ENCODE data around the gene GRM8.

GRM8 gene

GRCh38 chr7:126805351-126805750, 447.4 kb downstream of the GRM8 start:
- Histone ChIP-seq H3K36me3 (ENCODE audit: control insufficient read depth in 1 of 2, insufficient read depth in 2 of 2, low read length in 2 of 2) (no peaks in the 10 kb centered on the region), H3K4me3 (ENCODE audit: low read depth in 1 of 2, low read length in 2 of 2) (no peak overlapping the region), H3K4me1 (ENCODE audit: control insufficient read depth in 1 of 2, insufficient read depth in 2 of 2, low read length in 2 of 2) (no peaks in the 10 kb centered on the region), H3K9me3 (ENCODE audit: control insufficient read depth in 1 of 2, low read length in 2 of 2) (no peaks in the 10 kb centered on the region), H3K27me3 (ENCODE audit: control insufficient read depth in 1 of 2, insufficient read depth in 2 of 2, low read length in 2 of 2) (no peaks in the 10 kb centered on the region), H3K27ac (ENCODE audit: low read depth, low read length) (no peak overlapping the region), H3K9ac (ENCODE audit: low read depth in 1 of 2, low read length in 2 of 2) (no peak overlapping the region)

GRCh38 chr7:126804604-126805003, 448.1 kb downstream of the GRM8 start:
- Histone ChIP-seq H3K4me3 (ENCODE audit: low read depth in 1 of 2, low read length in 2 of 2) (no peak overlapping the region), H3K9ac (ENCODE audit: low read depth in 1 of 2, low read length in 2 of 2) (no peak overlapping the region), H3K27me3 (ENCODE audit: control insufficient read depth in 1 of 2, insufficient read depth in 2 of 2, low read length in 2 of 2) (no peaks in the 10 kb centered on the region), H3K9me3 (ENCODE audit: control insufficient read depth in 1 of 2, low read length in 2 of 2) (no peaks in the 10 kb centered on the region), H3K36me3 (ENCODE audit: control insufficient read depth in 1 of 2, insufficient read depth in 2 of 2, low read length in 2 of 2) (no peaks in the 10 kb centered on the region), H3K4me1 (ENCODE audit: control insufficient read depth in 1 of 2, insufficient read depth in 2 of 2, low read length in 2 of 2) (no peaks in the 10 kb centered on the region), H3K27ac (ENCODE audit: low read depth, low read length) (no peak overlapping the region)

GRCh38 chr7:126803990-126804389, 448.8 kb downstream of the GRM8 start:
- H3K4me1 ChIP-seq (ENCODE audit: control insufficient read depth in 1 of 2, insufficient read depth in 2 of 2, low read length in 2 of 2), result no peaks in the 10 kb centered on the region
- H3K9me3 ChIP-seq (ENCODE audit: control insufficient read depth in 1 of 2, low read length in 2 of 2), result no peaks in the 10 kb centered on the region
- no peaks in the 10 kb centered on the region for H3K36me3 ChIP-seq (ENCODE audit: control insufficient read depth in 1 of 2, insufficient read depth in 2 of 2, low read length in 2 of 2)
- no peak overlapping the region for H3K27ac ChIP-seq (ENCODE audit: low read depth, low read length)
- H3K27me3 ChIP-seq (ENCODE audit: control insufficient read depth in 1 of 2, insufficient read depth in 2 of 2, low read length in 2 of 2), result no peaks in the 10 kb centered on the region
- H3K9ac ChIP-seq (ENCODE audit: low read depth in 1 of 2, low read length in 2 of 2), result no peak overlapping the region
- H3K4me3 ChIP-seq (ENCODE audit: low read depth in 1 of 2, low read length in 2 of 2), result no peak overlapping the region

- H3K36me3 ChIP-seq (ENCODE audit: control insufficient read depth in 1 of 2, insufficient read depth in 2 of 2, low read length in 2 of 2), result no peaks in the 10 kb centered on the region
- H3K27ac ChIP-seq (ENCODE audit: low read depth, low read length), result no peak overlapping the region
- H3K27me3 ChIP-seq (ENCODE audit: control insufficient read depth in 1 of 2, insufficient read depth in 2 of 2, low read length in 2 of 2), result no peaks in the 10 kb centered on the region
- H3K4me3 ChIP-seq (ENCODE audit: low read depth in 1 of 2, low read length in 2 of 2), result no peak overlapping the region
- no peaks in the 10 kb centered on the region for H3K4me1 ChIP-seq (ENCODE audit: control insufficient read depth in 1 of 2, insufficient read depth in 2 of 2, low read length in 2 of 2)
- H3K9me3 ChIP-seq (ENCODE audit: control insufficient read depth in 1 of 2, low read length in 2 of 2), result no peaks in the 10 kb centered on the region
- H3K9ac ChIP-seq (ENCODE audit: low read depth in 1 of 2, low read length in 2 of 2), result no peak overlapping the region
Observed at GRCh38 chr7:126803060-126803665, 449.6 kb downstream of the GRM8 start.

GRCh38 chr7:126801733-126802132, 451.0 kb downstream of the GRM8 start:
- Histone ChIP-seq H3K36me3 (ENCODE audit: control insufficient read depth in 1 of 2, insufficient read depth in 2 of 2, low read length in 2 of 2) (no peaks in the 10 kb centered on the region), H3K9me3 (ENCODE audit: control insufficient read depth in 1 of 2, low read length in 2 of 2) (no peaks in the 10 kb centered on the region), H3K27me3 (ENCODE audit: control insufficient read depth in 1 of 2, insufficient read depth in 2 of 2, low read length in 2 of 2) (no peaks in the 10 kb centered on the region), H3K4me1 (ENCODE audit: control insufficient read depth in 1 of 2, insufficient read depth in 2 of 2, low read length in 2 of 2) (no peaks in the 10 kb centered on the region), H3K27ac (ENCODE audit: low read depth, low read length) (no peak overlapping the region), H3K4me3 (ENCODE audit: low read depth in 1 of 2, low read length in 2 of 2) (no peak overlapping the region), H3K9ac (ENCODE audit: low read depth in 1 of 2, low read length in 2 of 2) (no peak overlapping the region)

- no peaks in the 10 kb centered on the region for H3K4me1 ChIP-seq (ENCODE audit: control insufficient read depth in 1 of 2, insufficient read depth in 2 of 2, low read length in 2 of 2)
- H3K9ac ChIP-seq (ENCODE audit: low read depth in 1 of 2, low read length in 2 of 2), result no peak overlapping the region
- no peak overlapping the region for H3K4me3 ChIP-seq (ENCODE audit: low read depth in 1 of 2, low read length in 2 of 2)
- no peaks in the 10 kb centered on the region for H3K27me3 ChIP-seq (ENCODE audit: control insufficient read depth in 1 of 2, insufficient read depth in 2 of 2, low read length in 2 of 2)
- no peaks in the 10 kb centered on the region for H3K36me3 ChIP-seq (ENCODE audit: control insufficient read depth in 1 of 2, insufficient read depth in 2 of 2, low read length in 2 of 2)
- H3K9me3 ChIP-seq (ENCODE audit: control insufficient read depth in 1 of 2, low read length in 2 of 2), result no peaks in the 10 kb centered on the region
- no peak overlapping the region for H3K27ac ChIP-seq (ENCODE audit: low read depth, low read length)
Observed at GRCh38 chr7:126799541-126799940, 453.2 kb downstream of the GRM8 start.

- Histone ChIP-seq H3K4me3 (ENCODE audit: low read depth in 1 of 2, low read length in 2 of 2) (no peak overlapping the region), H3K27me3 (ENCODE audit: control insufficient read depth in 1 of 2, insufficient read depth in 2 of 2, low read length in 2 of 2) (no peaks in the 10 kb centered on the region), H3K4me1 (ENCODE audit: control insufficient read depth in 1 of 2, insufficient read depth in 2 of 2, low read length in 2 of 2) (no peaks in the 10 kb centered on the region), H3K27ac (ENCODE audit: low read depth, low read length) (no peak overlapping the region), H3K36me3 (ENCODE audit: control insufficient read depth in 1 of 2, insufficient read depth in 2 of 2, low read length in 2 of 2) (no peaks in the 10 kb centered on the region), H3K9me3 (ENCODE audit: control insufficient read depth in 1 of 2, low read length in 2 of 2) (no peaks in the 10 kb centered on the region), H3K9ac (ENCODE audit: low read depth in 1 of 2, low read length in 2 of 2) (no peak overlapping the region)
Observed at GRCh38 chr7:126792521-126792920, 460.2 kb downstream of the GRM8 start.

- H3K27me3 ChIP-seq (ENCODE audit: control insufficient read depth in 1 of 2, insufficient read depth in 2 of 2, low read length in 2 of 2), result no peaks in the 10 kb centered on the region
- no peak overlapping the region for H3K9ac ChIP-seq (ENCODE audit: low read depth in 1 of 2, low read length in 2 of 2)
- no peak overlapping the region for H3K4me3 ChIP-seq (ENCODE audit: low read depth in 1 of 2, low read length in 2 of 2)
- no peaks in the 10 kb centered on the region for H3K4me1 ChIP-seq (ENCODE audit: control insufficient read depth in 1 of 2, insufficient read depth in 2 of 2, low read length in 2 of 2)
- no peaks in the 10 kb centered on the region for H3K9me3 ChIP-seq (ENCODE audit: control insufficient read depth in 1 of 2, low read length in 2 of 2)
- no peaks in the 10 kb centered on the region for H3K36me3 ChIP-seq (ENCODE audit: control insufficient read depth in 1 of 2, insufficient read depth in 2 of 2, low read length in 2 of 2)
- H3K27ac ChIP-seq (ENCODE audit: low read depth, low read length), result no peak overlapping the region
Observed at GRCh38 chr7:126791306-126791705, 461.4 kb downstream of the GRM8 start.

- H3K4me3 ChIP-seq (ENCODE audit: low read depth in 1 of 2, low read length in 2 of 2), result no peak overlapping the region
- no peak overlapping the region for H3K27ac ChIP-seq (ENCODE audit: low read depth, low read length)
- no peaks in the 10 kb centered on the region for H3K4me1 ChIP-seq (ENCODE audit: control insufficient read depth in 1 of 2, insufficient read depth in 2 of 2, low read length in 2 of 2)
- no peaks in the 10 kb centered on the region for H3K36me3 ChIP-seq (ENCODE audit: control insufficient read depth in 1 of 2, insufficient read depth in 2 of 2, low read length in 2 of 2)
- H3K27me3 ChIP-seq (ENCODE audit: control insufficient read depth in 1 of 2, insufficient read depth in 2 of 2, low read length in 2 of 2), result no peaks in the 10 kb centered on the region
- H3K9me3 ChIP-seq (ENCODE audit: control insufficient read depth in 1 of 2, low read length in 2 of 2), result no peaks in the 10 kb centered on the region
- no peak overlapping the region for H3K9ac ChIP-seq (ENCODE audit: low read depth in 1 of 2, low read length in 2 of 2)
Observed at GRCh38 chr7:126790763-126791162, 462.0 kb downstream of the GRM8 start.

GRCh38 chr7:126783613-126784012, 469.1 kb downstream of the GRM8 start:
- Histone ChIP-seq H3K9ac (ENCODE audit: low read depth in 1 of 2, low read length in 2 of 2) (no peak overlapping the region), H3K27me3 (ENCODE audit: control insufficient read depth in 1 of 2, insufficient read depth in 2 of 2, low read length in 2 of 2) (no peaks in the 10 kb centered on the region), H3K4me1 (ENCODE audit: control insufficient read depth in 1 of 2, insufficient read depth in 2 of 2, low read length in 2 of 2) (no peaks in the 10 kb centered on the region), H3K36me3 (ENCODE audit: control insufficient read depth in 1 of 2, insufficient read depth in 2 of 2, low read length in 2 of 2) (no peaks in the 10 kb centered on the region), H3K4me3 (ENCODE audit: low read depth in 1 of 2, low read length in 2 of 2) (no peak overlapping the region), H3K27ac (ENCODE audit: low read depth, low read length) (no peak overlapping the region), H3K9me3 (ENCODE audit: control insufficient read depth in 1 of 2, low read length in 2 of 2) (no peaks in the 10 kb centered on the region)

GRCh38 chr7:126780993-126781392, 471.7 kb downstream of the GRM8 start:
- Histone ChIP-seq H3K9me3 (ENCODE audit: control insufficient read depth in 1 of 2, low read length in 2 of 2) (no peaks in the 10 kb centered on the region), H3K4me3 (ENCODE audit: low read depth in 1 of 2, low read length in 2 of 2) (no peak overlapping the region), H3K27me3 (ENCODE audit: control insufficient read depth in 1 of 2, insufficient read depth in 2 of 2, low read length in 2 of 2) (no peaks in the 10 kb centered on the region), H3K27ac (ENCODE audit: low read depth, low read length) (no peak overlapping the region), H3K36me3 (ENCODE audit: control insufficient read depth in 1 of 2, insufficient read depth in 2 of 2, low read length in 2 of 2) (no peaks in the 10 kb centered on the region), H3K9ac (ENCODE audit: low read depth in 1 of 2, low read length in 2 of 2) (no peak overlapping the region), H3K4me1 (ENCODE audit: control insufficient read depth in 1 of 2, insufficient read depth in 2 of 2, low read length in 2 of 2) (no peaks in the 10 kb centered on the region)

Measured in duodenal mucosa (tissue), 2 donors.